HCT116 (cell line): ENCODE measurements around the gene FNDC7. TPM values are rescaled to one million over a fixed set of nuclear protein-coding genes. Genes with fewer than 3 reads are reported as not detected.

Source experiments
- ATAC-seq: fragments of 200-7000 bp; cut with Tn5 transposase; 2 replicates; pipeline ENCODE4 v1.9.1; 2020; ENCODE audit warnings: mild to moderate bottlenecking, moderate library complexity
- BruUV-seq: library from RNA; stranded (reverse); fragments of 400-500 nt; replicated peaks from 2 replicates; lab custom pipeline; 2021; lab: Mats Ljungman, UMichigan
- CTCF ChIA-PET: fragments of 300-600 bp; sonication (Branson Sonifier 250); formaldehyde crosslinking; loops from one replicate; lab custom pipeline; 2021; ENCODE audit warnings: antibody characterized with exemption; lab: Charles Lee
- POLR2A ChIA-PET: fragments of 300-600, 350-600 bp; sonication (Branson Sonifier 250); formaldehyde crosslinking; loops from one replicate; lab custom pipeline; 2021; ENCODE audit warnings: antibody characterized with exemption; lab: Charles Lee
- RAD21 ChIA-PET, 2 experiments: fragments of 300-600 bp; sonication (Branson Sonifier 250); formaldehyde crosslinking; loops; one replicate each; lab custom pipeline; 2023; ENCODE audit warnings: low total read pairs in 2 of 2; ENCODE audit not compliant: uncharacterized antibody in 2 of 2, unreplicated experiment in 2 of 2, low non-redundant PET in 1 of 2; lab: Charles Lee
- DNase-seq: peaks from one replicate; pipeline ENCODE4 v3.0.0-alpha.2; 2010; ENCODE audit warnings: low read depth, low spot score
- H2AFZ ChIP-seq: fragments of 200-600 bp; shearing (Covaris generic), sonication (generic); 2 replicates; pipeline ENCODE4 v1.6.1; 2017; ENCODE audit warnings: low read depth, mixed run types, mixed read lengths, antibody characterized with exemption, low read length; ENCODE audit not compliant: poor library complexity, severe bottlenecking
- H3K27ac ChIP-seq: 2 replicates; pipeline ENCODE4 v1.5.1; 2012; ENCODE audit warnings: low read depth, low read length
- H3K27me3 ChIP-seq: fragments of 200-600 bp; sonication (generic); 2 replicates; pipeline ENCODE4 v1.6.1; 2016; ENCODE audit warnings: mixed run types, low read length, mixed read lengths; ENCODE audit not compliant: insufficient read depth
- H3K36me3 ChIP-seq, 2 experiments: fragments of 200-500 bp in 1 of 2; fragments of 200-600 bp in 1 of 2; sonication (Bioruptor generic) in 1 of 2; sonication (generic) in 1 of 2; 2 replicates each; pipeline versions ENCODE4 v1.5.1 to v1.6.1; 2014 to 2016; ENCODE audit warnings: low read length in 2 of 2, inconsistent platforms in 1 of 2, mixed read lengths in 1 of 2, mixed run types in 1 of 2; ENCODE audit not compliant: insufficient read depth in 2 of 2, control insufficient read depth in 1 of 2
- H3K4me1 ChIP-seq, 2 experiments: fragments of 200-600 bp in 1 of 2; sonication (generic) in 1 of 2; 2 replicates each; pipeline versions ENCODE4 v1.5.1 to v1.6.1; 2012 to 2017; ENCODE audit warnings: low read length in 2 of 2, inconsistent platforms in 1 of 2, mild to moderate bottlenecking in 1 of 2, mixed read lengths in 1 of 2, mixed run types in 1 of 2, moderate library complexity in 1 of 2; ENCODE audit not compliant: insufficient read depth in 2 of 2, control insufficient read depth in 1 of 2
- H3K4me2 ChIP-seq: fragments of 200-600 bp; sonication (generic); 2 replicates; pipeline ENCODE4 v1.6.1; 2017; ENCODE audit warnings: mixed run types, low read length, mixed read lengths
- H3K4me3 ChIP-seq, 2 experiments: fragments of 200-600 bp in 1 of 2; sonication (generic) in 1 of 2; replicated peaks in 1 of 2; 2 replicates each; pipeline ENCODE4 v1.5.1; 2011 to 2016; ENCODE audit warnings: low read length in 2 of 2, control low read depth in 1 of 2, low read depth in 1 of 2, mild to moderate bottlenecking in 1 of 2, mixed read lengths in 1 of 2, mixed run types in 1 of 2
- H3K79me2 ChIP-seq: fragments of 200-600 bp; sonication (generic); 2 replicates; pipeline ENCODE4 v1.6.1; 2017; ENCODE audit warnings: mild to moderate bottlenecking, mixed run types, low read length, moderate library complexity, mixed read lengths; ENCODE audit not compliant: insufficient read depth
- H3K9ac ChIP-seq: fragments of 200-600 bp; sonication (generic); 2 replicates; pipeline ENCODE4 v1.6.1; 2016; ENCODE audit warnings: low read length, mixed read lengths
- H3K9me2 ChIP-seq: fragments of 200-600 bp; sonication (generic), shearing (Covaris generic); 2 replicates; pipeline ENCODE4 v1.6.1; 2017; ENCODE audit warnings: mixed run types, mild to moderate bottlenecking, moderate library complexity; ENCODE audit not compliant: insufficient read depth
- H3K9me3 ChIP-seq, 2 experiments: fragments of 200-500 bp in 1 of 2; fragments of 200-600 bp in 1 of 2; sonication (Bioruptor generic) in 1 of 2; sonication (generic) in 1 of 2; 2 replicates each; pipeline ENCODE4 v1.6.1; 2014 to 2017; ENCODE audit warnings: low read length in 2 of 2, mixed read lengths in 2 of 2, inconsistent platforms in 1 of 2, low read depth in 1 of 2, mild to moderate bottlenecking in 1 of 2, mixed run types in 1 of 2, moderate library complexity in 1 of 2; ENCODE audit not compliant: control insufficient read depth in 1 of 2, insufficient read depth in 1 of 2
- H4K20me1 ChIP-seq: fragments of 200-600 bp; sonication (generic), shearing (Covaris generic); 2 replicates; pipeline ENCODE4 v1.6.1; 2017; ENCODE audit warnings: mixed run types, mild to moderate bottlenecking, moderate library complexity; ENCODE audit not compliant: insufficient read depth
- CBX3 ChIP-seq: IDR thresholded peaks from 2 replicates; pipeline ENCODE4 v1.6.1; 2012; ENCODE audit warnings: low read depth
- CEBPB ChIP-seq: IDR thresholded peaks from 2 replicates; pipeline ENCODE4 v1.6.1; 2012; ENCODE audit warnings: low read depth
- EGR1 ChIP-seq: IDR thresholded peaks from 2 replicates; pipeline ENCODE4 v1.6.1; 2012; ENCODE audit warnings: low read depth
- ELF1 ChIP-seq: IDR thresholded peaks from 2 replicates; pipeline ENCODE4 v1.6.1; 2012; ENCODE audit warnings: low read depth, borderline replicate concordance
- EZH2phosphoT487 ChIP-seq: fragments of 200-600 bp; IDR thresholded peaks from 2 replicates; pipeline ENCODE4 v1.6.1; 2018; ENCODE audit warnings: antibody characterized with exemption, borderline replicate concordance
- JUND ChIP-seq: IDR thresholded peaks from 2 replicates; pipeline ENCODE4 v1.6.1; 2012
- POLR2A ChIP-seq: IDR thresholded peaks from 2 replicates; pipeline ENCODE4 v1.7.0; 2011; ENCODE audit warnings: borderline replicate concordance; ENCODE audit not compliant: insufficient read depth, insufficient read length; ENCODE audit errors: extremely low read depth
- POLR2AphosphoS5 ChIP-seq: IDR thresholded peaks from 2 replicates; pipeline ENCODE4 v1.6.1; 2011; ENCODE audit warnings: mild to moderate bottlenecking, low read depth, low read length, moderate library complexity
- SIN3A ChIP-seq: IDR thresholded peaks from 2 replicates; pipeline ENCODE4 v1.6.1; 2012; ENCODE audit warnings: low read depth
- SP1 ChIP-seq: IDR thresholded peaks from 2 replicates; pipeline ENCODE4 v1.6.1; 2012; ENCODE audit warnings: low read depth
- SRF ChIP-seq: IDR thresholded peaks from 2 replicates; pipeline ENCODE4 v1.6.1; 2012; ENCODE audit warnings: low read depth
- ZNF274 ChIP-seq: fragments of 200-500 bp; sonication (Bioruptor generic); IDR thresholded peaks from 2 replicates; pipeline ENCODE4 v1.6.1; 2014; ENCODE audit warnings: mild to moderate bottlenecking, low read depth, low read length, inconsistent platforms
- intact Hi-C: fragments of 100-400 bp; cut with micrococcal nuclease; formaldehyde crosslinking; loops from 2 replicates; pipeline ENCODE4 v1.10.0; 2022
- total RNA-seq: library from RNA; stranded (reverse); gene quantifications from one replicate; pipeline ENCODE4 v1.2.1, GENCODE V29; 2021; ENCODE audit not compliant: unreplicated experiment
- TF ChIP-seq, protein P1 (sequence below): IDR thresholded peaks from 2 replicates; pipeline ENCODE4 v1.6.1; 2012
- TF ChIP-seq, protein P2 (sequence below), 3 experiments: fragments of 200-600 bp in 1 of 3; sonication (generic) in 1 of 3; IDR thresholded peaks in 2 of 3; conservative IDR thresholded peaks in 1 of 3; 2 replicates each; pipeline ENCODE4 v1.5.1; 2012 to 2017; ENCODE audit warnings: low read depth in 2 of 3, low read length in 2 of 3, antibody characterized with exemption in 1 of 3, borderline replicate concordance in 1 of 3, control low read depth in 1 of 3, mild to moderate bottlenecking in 1 of 3, mixed read lengths in 1 of 3, mixed run types in 1 of 3, moderate library complexity in 1 of 3; ENCODE audit not compliant: insufficient read depth in 1 of 3
- TF ChIP-seq, protein P3 (sequence below): IDR thresholded peaks from 2 replicates; pipeline ENCODE4 v1.6.1; 2012
- TF ChIP-seq, protein P4 (sequence below): IDR thresholded peaks from 2 replicates; pipeline ENCODE4 v1.6.1; 2011; ENCODE audit warnings: mild to moderate bottlenecking, low read length, moderate library complexity; ENCODE audit not compliant: insufficient replicate concordance; ENCODE audit errors: extremely low read depth

FNDC7 gene
- total RNA-seq, 1 experiment from 2014 or later = 0.10 TPM

DNA sequence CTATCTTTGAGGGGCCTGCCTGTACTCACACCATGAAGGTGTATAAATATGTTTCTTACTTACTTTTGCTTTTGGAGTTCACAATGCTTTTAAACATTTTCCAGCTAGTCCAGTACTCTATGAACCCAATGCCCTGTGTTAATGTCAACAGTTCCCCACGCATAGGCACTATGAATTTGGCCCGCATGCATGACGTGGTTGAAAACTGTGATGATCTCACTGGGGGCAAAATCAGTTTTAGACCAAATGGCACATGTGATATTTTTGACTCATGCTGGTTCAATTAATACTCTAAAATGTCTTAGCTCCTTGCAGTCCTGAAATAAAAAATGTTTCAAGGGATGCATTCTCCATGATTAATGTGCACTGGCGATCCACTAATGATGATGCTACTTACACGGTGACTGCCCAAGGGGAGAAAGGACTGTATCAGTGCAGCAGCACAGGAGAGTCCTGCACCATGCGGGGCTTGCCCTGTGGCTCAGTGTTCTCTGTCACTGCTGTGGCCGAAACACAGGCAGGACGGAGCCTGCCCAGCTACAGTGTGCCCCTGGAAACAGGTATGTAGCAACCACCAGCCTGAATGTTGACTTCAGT lies 15.7 kb downstream of the FNDC7 start:
- Histone ChIP-seq H4K20me1 (no peaks in the 10 kb centered on the region), H2AFZ (no peak overlapping the region), H3K4me1 (no peaks in the 10 kb centered on the region), H3K9me3 (no peaks in the 10 kb centered on the region), H3K9ac (no peak overlapping the region), H3K27me3 (no peaks in the 10 kb centered on the region), H3K9me2 (no peaks in the 10 kb centered on the region), H3K4me3 (no peak overlapping the region), H3K79me2 (no peaks in the 10 kb centered on the region), H3K36me3 (no peaks in the 10 kb centered on the region), H3K4me2 (no peak overlapping the region), H3K27ac (no peak overlapping the region)
- ATAC-seq = no peak
- ChIA-PET RAD21 (no interaction called here), POLR2A (no interaction called here), CTCF (no interaction called here)
- intact Hi-C loops = no loop called here
- TF ChIP-seq POLR2AphosphoS5 = no peak
- TF ChIP-seq SRF = no peak
- no peak for TF ChIP-seq ZNF274
- BruUV-seq = no TSS peak
- no peak for DNase-seq

DNA sequence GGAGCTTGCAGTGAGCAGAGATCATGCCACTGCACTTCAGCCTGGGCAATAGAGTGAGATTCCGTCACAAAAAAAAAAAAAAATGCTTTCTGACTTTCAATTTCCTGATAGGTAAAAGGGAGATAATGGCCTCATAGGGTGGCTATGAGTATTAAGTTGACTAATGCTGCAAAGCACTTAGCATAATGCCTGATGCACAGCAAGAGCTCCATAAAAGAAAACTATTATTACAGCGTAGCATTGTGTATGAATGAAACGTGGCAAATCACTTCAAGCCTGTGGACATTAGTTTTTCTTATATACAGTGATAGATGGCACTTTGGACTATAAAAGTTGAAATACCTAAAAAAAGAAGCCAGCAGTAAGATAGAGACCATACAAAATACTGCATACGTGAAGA lies 16.8 kb downstream of the FNDC7 start:
- ChIA-PET RAD21 (no interaction called here), POLR2A (no interaction called here), CTCF (no interaction called here)
- H3K4me1 ChIP-seq = no peaks in the 10 kb centered on the region
- no peak overlapping the region for H3K4me3 ChIP-seq
- no peaks in the 10 kb centered on the region for H3K27me3 ChIP-seq
- no peaks in the 10 kb centered on the region for H3K9me3 ChIP-seq
- no peaks in the 10 kb centered on the region for H3K9me2 ChIP-seq
- no peak overlapping the region for H3K4me2 ChIP-seq
- no peak for ATAC-seq
- H3K36me3 ChIP-seq = no peaks in the 10 kb centered on the region
- H2AFZ ChIP-seq = no peak overlapping the region
- TF ChIP-seq EGR1 = no peak
- TF ChIP-seq, protein P1, sequence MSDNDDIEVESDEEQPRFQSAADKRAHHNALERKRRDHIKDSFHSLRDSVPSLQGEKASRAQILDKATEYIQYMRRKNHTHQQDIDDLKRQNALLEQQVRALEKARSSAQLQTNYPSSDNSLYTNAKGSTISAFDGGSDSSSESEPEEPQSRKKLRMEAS = no peak
- TF ChIP-seq EZH2phosphoT487 = no peak
- TF ChIP-seq SP1 = no peak
- TF ChIP-seq CBX3 = no peak
- TF ChIP-seq SRF = no peak
- no peak for TF ChIP-seq ELF1
- no peak for TF ChIP-seq CEBPB
- TF ChIP-seq, protein P2, sequence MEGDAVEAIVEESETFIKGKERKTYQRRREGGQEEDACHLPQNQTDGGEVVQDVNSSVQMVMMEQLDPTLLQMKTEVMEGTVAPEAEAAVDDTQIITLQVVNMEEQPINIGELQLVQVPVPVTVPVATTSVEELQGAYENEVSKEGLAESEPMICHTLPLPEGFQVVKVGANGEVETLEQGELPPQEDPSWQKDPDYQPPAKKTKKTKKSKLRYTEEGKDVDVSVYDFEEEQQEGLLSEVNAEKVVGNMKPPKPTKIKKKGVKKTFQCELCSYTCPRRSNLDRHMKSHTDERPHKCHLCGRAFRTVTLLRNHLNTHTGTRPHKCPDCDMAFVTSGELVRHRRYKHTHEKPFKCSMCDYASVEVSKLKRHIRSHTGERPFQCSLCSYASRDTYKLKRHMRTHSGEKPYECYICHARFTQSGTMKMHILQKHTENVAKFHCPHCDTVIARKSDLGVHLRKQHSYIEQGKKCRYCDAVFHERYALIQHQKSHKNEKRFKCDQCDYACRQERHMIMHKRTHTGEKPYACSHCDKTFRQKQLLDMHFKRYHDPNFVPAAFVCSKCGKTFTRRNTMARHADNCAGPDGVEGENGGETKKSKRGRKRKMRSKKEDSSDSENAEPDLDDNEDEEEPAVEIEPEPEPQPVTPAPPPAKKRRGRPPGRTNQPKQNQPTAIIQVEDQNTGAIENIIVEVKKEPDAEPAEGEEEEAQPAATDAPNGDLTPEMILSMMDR (IDR thresholded peaks at IDR 0.05 in 2 of 3, conservative IDR thresholded peaks at IDR 0.05 in 1 of 3; ENCODE audit: borderline replicate concordance in 1 of 3, insufficient read depth in 1 of 3, low read depth in 2 of 3, low read length in 2 of 3) = no peak
- TF ChIP-seq JUND = no peak
- no peak for TF ChIP-seq POLR2A
- TF ChIP-seq SIN3A = no peak
- TF ChIP-seq, protein P3, sequence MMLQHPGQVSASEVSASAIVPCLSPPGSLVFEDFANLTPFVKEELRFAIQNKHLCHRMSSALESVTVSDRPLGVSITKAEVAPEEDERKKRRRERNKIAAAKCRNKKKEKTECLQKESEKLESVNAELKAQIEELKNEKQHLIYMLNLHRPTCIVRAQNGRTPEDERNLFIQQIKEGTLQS = no peak
- TF ChIP-seq, protein P4, sequence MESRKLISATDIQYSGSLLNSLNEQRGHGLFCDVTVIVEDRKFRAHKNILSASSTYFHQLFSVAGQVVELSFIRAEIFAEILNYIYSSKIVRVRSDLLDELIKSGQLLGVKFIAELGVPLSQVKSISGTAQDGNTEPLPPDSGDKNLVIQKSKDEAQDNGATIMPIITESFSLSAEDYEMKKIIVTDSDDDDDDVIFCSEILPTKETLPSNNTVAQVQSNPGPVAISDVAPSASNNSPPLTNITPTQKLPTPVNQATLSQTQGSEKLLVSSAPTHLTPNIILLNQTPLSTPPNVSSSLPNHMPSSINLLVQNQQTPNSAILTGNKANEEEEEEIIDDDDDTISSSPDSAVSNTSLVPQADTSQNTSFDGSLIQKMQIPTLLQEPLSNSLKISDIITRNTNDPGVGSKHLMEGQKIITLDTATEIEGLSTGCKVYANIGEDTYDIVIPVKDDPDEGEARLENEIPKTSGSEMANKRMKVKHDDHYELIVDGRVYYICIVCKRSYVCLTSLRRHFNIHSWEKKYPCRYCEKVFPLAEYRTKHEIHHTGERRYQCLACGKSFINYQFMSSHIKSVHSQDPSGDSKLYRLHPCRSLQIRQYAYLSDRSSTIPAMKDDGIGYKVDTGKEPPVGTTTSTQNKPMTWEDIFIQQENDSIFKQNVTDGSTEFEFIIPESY = no peak
- TF ChIP-seq, all 23 proteins: peak for 0
- no TSS peak for BruUV-seq
- no peak for DNase-seq
- Histone ChIP-seq H3K27ac (no peak overlapping the region), H3K79me2 (no peaks in the 10 kb centered on the region), H3K9ac (no peak overlapping the region), H4K20me1 (no peaks in the 10 kb centered on the region)
- intact Hi-C loops = no loop called here
